ENCODE results near the gene ZNF23.

ZNF23 gene

DNA sequence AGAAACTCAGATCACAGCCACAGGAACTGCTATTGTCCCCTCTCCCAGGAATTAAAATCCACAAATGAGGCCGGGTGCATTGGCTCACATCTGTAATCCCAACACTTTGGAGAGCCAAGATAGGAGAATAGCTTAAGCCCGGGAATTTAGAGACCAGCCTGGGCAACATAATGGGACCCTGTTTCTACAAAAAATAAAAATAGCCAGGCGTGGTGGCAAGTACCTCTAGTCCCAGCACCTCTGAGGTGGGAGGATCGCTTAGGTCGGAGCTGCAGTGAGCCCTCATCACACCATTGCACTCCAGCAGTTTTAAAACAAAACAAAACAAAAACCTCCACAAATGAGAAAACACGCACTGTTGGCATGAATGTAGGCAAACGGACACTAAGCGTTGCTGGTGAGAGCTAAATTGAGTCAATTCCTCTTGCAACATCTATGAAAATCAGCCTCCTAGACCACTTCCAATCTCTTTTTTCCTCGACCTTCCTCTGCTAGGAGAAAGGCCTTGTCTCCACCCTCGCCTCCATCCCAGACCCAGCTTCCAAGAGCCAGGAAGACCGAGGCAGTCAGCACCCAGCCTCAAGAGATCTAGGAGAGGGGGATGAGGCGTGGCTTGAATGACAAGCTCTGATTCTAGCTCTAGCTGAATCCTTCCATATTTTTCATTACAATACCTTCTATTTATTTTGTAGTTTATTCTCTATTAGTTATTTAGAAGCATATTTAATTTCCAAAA lies 35.0 kb downstream of the ZNF23 start:
- no peak for DNase-seq (ENCODE audit: low spot score)
- TF ChIP-seq, protein P1, sequence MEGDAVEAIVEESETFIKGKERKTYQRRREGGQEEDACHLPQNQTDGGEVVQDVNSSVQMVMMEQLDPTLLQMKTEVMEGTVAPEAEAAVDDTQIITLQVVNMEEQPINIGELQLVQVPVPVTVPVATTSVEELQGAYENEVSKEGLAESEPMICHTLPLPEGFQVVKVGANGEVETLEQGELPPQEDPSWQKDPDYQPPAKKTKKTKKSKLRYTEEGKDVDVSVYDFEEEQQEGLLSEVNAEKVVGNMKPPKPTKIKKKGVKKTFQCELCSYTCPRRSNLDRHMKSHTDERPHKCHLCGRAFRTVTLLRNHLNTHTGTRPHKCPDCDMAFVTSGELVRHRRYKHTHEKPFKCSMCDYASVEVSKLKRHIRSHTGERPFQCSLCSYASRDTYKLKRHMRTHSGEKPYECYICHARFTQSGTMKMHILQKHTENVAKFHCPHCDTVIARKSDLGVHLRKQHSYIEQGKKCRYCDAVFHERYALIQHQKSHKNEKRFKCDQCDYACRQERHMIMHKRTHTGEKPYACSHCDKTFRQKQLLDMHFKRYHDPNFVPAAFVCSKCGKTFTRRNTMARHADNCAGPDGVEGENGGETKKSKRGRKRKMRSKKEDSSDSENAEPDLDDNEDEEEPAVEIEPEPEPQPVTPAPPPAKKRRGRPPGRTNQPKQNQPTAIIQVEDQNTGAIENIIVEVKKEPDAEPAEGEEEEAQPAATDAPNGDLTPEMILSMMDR (IDR thresholded peaks at IDR 0.05; ENCODE audit: borderline replicate concordance, control extremely low read depth, extremely low read depth, insufficient read depth, missing control alignments) = no peak
- in situ Hi-C loops (cut with MboI; ENCODE audit: low sequenced_read_pairs, unreplicated experiment) = loop anchor here (10.0 kb wide), 1 partner anchor 188 kb away; no protein-coding TSS in a partner anchor

DNA sequence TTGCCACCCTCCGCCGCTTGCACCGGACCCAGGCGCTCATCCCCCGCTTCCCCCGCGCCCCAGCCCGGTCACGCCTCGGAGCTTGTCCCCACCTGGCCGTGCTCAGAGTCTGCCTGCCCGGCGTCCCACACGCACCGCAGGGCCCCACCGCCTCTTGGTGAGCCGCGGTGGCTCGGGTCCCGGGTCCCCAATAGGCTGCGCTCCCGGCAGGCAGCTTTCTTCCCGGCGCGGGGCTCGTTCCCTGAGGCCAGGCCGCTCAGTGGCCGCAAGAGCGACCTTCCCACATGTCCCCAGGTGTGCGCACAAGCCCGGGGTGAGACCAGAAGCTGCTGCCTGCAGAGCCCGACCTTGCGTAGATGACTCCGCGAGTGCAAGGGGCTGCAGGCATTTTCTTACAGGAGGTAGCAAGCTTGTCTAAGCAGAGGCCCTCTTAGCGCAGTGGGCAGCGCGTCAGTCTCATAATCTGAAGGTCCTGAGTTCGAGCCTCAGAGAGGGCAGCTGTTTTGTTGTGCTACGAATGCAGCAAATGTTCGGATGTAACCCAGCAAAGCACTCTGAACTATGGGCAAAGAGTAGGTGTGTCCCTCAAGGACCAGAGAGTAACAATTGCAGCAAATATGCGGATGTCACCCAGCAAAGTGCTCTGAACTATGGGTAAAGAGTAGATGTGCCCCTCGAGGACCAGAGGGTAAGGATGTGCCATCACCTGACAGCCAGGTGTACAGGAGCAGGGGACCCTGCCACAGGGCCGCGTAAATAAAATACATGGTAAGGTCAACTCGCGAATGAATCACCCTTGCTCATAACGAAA lies 35.8 kb downstream of the ZNF23 start:
- in situ Hi-C loops (cut with MboI; ENCODE audit: low sequenced_read_pairs, unreplicated experiment) = loop anchor here (10.0 kb wide), 1 partner anchor 189 kb away; no protein-coding TSS in a partner anchor
- peak; percentile 71 for DNase-seq (ENCODE audit: low spot score)
- TF ChIP-seq, protein P1 (IDR thresholded peaks at IDR 0.05; ENCODE audit: borderline replicate concordance, control extremely low read depth, extremely low read depth, insufficient read depth, missing control alignments) = no peak

DNA sequence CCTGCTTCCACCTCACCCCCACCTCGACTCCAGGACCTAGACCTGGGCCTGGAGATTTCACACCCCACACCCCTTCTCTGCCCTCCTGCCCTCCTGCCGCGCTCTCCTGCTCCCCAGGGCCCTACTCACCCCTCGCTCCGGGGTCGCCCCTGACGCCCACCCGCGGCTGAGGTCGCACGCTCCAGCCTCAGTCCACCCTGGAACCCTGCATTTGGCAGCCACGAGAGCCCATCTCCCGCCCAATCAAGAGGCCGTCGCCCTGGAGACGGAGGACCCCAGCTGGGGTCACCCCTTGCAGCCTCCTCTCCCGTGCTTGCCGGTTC lies 36.3 kb downstream of the ZNF23 start:
- in situ Hi-C loops (cut with MboI; ENCODE audit: low sequenced_read_pairs, unreplicated experiment) = loop anchor here (10.0 kb wide), 1 partner anchor 189 kb away; no protein-coding TSS in a partner anchor
- no peak for DNase-seq (ENCODE audit: low spot score)
- TF ChIP-seq, protein P1 (IDR thresholded peaks at IDR 0.05; ENCODE audit: borderline replicate concordance, control extremely low read depth, extremely low read depth, insufficient read depth, missing control alignments) = no peak

DNA sequence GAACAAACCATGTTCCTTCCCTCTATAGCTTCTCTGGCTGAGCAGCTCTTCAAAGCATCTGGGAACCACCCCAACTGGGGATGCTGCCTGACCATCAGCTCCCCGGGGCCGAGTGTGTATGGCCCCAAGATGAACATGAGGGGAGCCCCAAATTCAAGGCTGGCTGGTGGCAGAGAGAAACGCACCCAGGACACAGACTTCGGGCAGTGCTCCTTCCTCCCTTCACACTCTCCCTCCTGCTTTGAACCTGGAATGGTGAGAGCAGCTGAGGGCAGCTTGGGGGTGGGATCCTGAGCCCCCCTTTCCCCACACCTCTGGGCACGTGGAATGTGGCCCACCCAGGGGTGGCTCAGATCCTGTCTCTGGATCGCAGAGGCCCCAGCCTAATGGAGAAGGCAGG lies 37.4 kb downstream of the ZNF23 start:
- TF ChIP-seq, protein P1 (IDR thresholded peaks at IDR 0.05; ENCODE audit: borderline replicate concordance, control extremely low read depth, extremely low read depth, insufficient read depth, missing control alignments) = no peak
- in situ Hi-C loops (cut with MboI; ENCODE audit: low sequenced_read_pairs, unreplicated experiment) = loop anchor here (10.0 kb wide), 1 partner anchor 190 kb away; no protein-coding TSS in a partner anchor
- no peak for DNase-seq (ENCODE audit: low spot score)

DNA sequence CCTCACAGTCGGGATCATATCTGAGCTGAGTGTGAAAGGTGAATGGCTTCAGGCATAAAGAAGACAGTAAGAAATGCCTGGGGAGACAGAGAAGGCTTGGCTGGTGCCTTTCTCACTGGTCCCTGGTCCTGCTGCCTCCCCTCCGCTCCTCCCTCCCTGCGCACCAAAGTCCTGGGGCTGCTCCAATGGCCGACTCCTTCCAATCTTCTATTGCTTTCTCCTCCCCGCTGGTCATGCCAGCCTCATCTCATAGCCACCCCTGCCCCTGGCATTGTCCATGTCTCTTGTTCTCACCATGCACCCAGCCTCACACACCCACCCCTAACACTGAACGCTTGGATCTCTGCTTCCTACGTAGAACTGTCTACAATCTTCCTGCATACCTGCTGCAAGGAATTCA lies 38.2 kb downstream of the ZNF23 start:
- DNase-seq (ENCODE audit: low spot score) = no peak
- TF ChIP-seq, protein P1 (IDR thresholded peaks at IDR 0.05; ENCODE audit: borderline replicate concordance, control extremely low read depth, extremely low read depth, insufficient read depth, missing control alignments) = no peak
- in situ Hi-C loops (cut with MboI; ENCODE audit: low sequenced_read_pairs, unreplicated experiment) = loop anchor here (10.0 kb wide), 1 partner anchor 191 kb away; no protein-coding TSS in a partner anchor

DNA sequence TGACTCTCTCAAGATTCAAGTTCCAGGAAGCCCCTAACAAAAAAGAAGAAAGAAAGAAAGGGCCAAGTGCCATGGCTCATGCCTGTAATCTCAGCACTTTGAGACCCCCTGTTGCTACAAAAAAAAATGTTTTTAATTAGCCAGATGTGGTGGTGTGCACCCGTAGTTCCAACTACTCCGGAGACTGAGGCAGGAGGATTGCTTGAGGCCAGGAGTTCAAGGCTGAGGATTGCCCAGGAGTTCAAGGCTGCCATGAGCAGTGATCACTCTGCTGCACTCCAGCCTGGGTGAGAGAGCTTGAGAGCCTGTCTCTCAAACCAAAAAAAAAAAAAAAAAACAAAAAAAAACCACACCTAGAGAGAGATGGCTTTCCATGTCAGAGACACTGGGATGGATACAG lies 39.0 kb downstream of the ZNF23 start:
- in situ Hi-C loops (cut with MboI; ENCODE audit: low sequenced_read_pairs, unreplicated experiment) = loop anchor here (10.0 kb wide), 1 partner anchor 192 kb away; no protein-coding TSS in a partner anchor
- DNase-seq (ENCODE audit: low spot score) = no peak
- TF ChIP-seq, protein P1 (IDR thresholded peaks at IDR 0.05; ENCODE audit: borderline replicate concordance, control extremely low read depth, extremely low read depth, insufficient read depth, missing control alignments) = no peak

All from GM13976 (cell line).